NCI-H82 (cell line): ENCODE measurements around the gene WNT5A.

Experiments
- DNase-seq: peaks from one replicate; lab custom pipeline; 2025; lab: John Stamatoyannopoulos, UW

WNT5A gene

GRCh38 chr3:55481744-55482495 is 5.2 kb downstream of the WNT5A start:
- DNase-seq: peak; percentile 37

DNA sequence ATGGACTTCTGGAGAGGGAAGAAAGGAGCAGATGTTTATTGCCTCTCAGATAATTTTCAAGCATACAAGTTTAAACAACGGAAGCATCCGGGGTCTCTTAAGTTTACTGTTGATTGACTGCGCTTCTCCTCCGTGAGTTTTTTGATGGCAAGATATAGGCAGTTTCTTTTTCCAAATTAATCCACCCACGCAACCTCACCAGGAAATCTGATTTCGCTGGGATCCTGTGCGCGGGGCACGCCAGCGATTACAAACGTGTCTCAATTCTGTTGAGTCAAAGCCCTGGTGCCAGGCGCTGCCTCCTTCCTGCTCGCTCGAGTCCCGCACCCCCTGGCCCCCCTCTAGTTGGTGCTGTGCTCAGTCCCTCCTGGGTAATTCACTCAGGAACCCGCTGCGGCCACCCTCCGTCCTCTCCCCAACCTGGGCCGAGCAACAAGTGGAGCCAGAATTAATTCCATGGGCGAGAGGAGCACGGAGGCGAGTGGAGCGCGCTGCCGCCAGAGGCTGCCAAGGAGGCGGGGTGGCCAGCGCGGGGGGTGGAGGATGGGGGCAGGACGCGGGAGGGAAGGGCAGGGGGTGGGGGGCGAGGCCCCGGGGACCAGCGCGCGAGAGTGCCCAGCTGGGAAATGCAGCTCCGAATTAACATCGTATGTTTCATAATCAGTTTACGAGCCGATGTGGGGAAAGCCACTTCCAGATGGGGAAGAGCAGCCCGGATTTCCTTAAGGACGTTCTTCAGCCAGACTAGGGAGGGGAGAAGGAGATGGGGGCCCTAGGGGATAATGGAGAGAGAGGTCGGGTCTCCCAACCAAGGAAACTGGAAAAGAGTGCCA is 6.0 kb downstream of the WNT5A start:
- DNase-seq: peak; percentile 77

- no peak for DNase-seq
Observed at GRCh38 chr3:55477306-55478303, 9.5 kb downstream of the WNT5A start.

DNA sequence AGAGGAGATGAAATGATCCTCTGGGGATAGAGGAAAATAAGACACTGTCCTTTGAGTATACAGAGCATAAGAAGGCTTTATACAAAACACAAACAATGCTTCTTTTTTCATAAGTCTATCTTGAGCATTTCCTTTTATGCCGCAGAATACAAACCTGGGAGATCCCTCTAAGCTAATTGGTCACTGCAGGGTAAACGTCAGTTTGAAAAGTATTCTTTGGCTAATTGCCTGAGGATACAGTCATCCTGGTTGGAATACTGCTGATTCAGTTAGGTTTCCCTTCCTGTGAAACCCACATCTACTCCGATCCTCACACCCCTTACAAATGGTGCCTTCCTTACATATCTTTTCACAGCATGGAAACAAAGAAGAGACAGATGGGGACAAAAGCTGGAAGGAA is 10.6 kb downstream of the WNT5A start:
- DNase-seq: no peak

DNA sequence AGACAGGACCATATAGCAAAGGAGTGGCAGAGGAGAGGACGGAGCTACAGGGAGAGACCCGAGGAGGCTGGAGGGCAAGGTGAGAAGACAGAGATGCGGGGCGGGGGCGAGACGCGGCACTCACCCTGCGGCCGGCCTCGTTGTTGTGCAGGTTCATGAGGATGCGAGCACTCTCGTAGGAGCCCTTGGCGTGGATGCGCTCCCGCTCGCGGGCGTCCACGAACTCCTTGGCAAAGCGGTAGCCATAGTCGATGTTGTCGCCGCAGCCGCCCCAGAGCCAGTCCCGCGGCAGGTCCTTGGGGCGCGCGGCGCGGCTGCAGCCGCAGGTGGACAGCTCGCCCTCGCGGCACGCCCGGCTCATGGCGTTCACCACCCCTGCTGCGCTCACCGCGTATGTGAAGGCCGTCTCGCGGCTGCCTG is 12.9 kb downstream of the WNT5A start:
- no peak for DNase-seq

DNA sequence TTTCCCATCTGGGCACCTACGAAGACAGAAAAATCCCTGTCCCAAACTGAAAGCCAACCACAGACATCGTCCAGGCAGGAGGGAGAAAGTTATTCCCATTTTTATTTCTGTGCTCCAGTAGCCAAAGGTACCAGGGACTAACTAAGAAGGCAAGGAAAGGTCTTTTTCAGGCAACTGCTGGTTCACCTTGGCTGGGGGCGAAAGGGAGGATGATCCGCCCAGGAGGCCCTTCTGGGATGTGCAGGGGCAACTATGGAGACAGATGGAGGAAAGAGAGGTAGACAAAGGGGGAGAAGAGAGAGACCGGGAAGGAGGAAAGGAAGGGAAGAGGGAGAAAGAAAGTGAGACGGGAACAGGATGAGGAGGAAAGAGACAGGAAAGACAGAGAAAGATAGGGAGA is 13.3 kb downstream of the WNT5A start:
- DNase-seq: no peak

- DNase-seq: no peak
Observed at GRCh38 chr3:55471522-55472280, 15.4 kb downstream of the WNT5A start.

DNA sequence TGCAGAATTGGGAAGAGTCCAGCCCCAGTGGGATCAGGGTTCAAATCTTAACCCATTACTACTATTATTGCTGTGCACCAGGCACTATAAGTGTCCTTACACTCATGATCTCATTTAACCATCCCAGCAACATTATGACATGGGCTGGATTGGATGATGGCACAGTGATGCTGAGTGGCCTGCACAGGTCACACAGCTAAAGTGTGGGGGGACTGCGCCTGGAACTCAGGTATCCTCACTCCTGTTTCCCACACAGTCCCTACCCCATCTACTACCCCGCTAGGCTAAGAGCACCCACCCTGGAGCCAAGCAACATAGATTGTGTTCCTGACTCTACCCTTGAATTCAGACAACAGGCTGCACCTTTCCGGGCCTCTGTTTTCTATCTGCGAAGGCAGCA is 16.0 kb downstream of the WNT5A start:
- DNase-seq: no peak

DNA sequence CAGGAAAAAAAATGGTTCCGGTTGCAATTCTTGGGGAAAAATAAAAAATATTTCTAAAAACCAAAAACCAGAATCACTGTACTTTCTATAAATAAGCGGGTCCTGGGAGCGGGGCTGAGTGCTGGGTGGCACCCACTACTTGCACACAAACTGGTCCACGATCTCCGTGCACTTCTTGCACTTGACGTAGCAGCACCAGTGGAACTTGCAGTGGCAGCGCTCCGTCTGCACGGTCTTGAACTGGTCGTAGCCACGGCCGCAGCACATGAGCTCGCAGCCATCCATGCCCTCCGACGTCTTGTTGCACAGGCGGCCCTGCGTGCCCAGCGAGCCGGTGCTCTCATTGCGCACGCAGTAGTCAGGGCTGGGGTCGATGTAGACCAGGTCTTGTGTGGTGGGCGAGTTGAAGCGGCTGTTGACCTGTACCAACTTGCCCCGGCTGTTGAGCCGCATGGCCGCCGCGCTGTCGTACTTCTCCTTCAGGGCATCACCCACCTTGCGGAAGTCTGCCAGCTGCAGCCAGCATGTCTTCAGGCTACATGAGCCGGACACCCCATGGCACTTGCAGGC is 17.1 kb downstream of the WNT5A start:
- DNase-seq: no peak

DNA sequence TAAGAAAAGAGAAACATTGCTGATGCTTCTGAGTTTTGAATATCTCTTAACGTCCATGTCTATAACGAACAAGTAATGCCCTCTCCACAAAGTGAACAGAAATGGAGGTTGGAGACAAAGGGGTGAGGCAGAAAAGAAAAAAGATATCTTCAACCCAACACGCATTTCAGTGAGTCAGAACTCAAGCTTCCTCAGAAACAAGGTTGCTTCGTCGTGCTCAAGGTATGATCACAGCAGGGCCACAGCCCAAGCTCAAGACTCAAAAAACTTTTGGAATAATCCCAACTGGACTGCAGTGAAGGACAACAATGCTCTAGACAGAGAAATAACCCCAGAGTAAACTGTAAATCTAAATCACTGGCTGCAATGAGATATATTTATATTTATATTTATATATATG is 18.9 kb downstream of the WNT5A start:
- DNase-seq: no peak

- DNase-seq: peak; percentile 59
Observed at GRCh38 chr3:55467099-55467498, 20.0 kb downstream of the WNT5A start.

DNA sequence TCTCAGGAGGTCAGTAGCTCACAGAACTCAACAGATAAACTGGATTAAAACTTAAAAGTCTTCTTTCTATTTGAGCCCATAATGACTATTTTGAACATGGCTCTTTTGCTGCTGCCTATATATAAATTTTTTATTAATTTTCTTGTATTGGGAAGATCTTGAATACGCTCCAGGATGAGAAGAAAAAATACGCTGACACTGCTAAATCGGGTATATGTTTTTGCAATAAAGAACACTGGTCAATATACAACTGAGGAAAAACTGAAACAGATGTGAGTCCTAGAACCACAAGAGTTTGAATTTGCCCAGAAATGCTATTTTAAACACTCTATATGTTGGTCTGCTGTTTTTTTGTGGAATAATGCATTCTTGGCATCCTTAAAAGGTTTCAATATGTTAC is 20.6 kb downstream of the WNT5A start:
- no peak for DNase-seq

DNA sequence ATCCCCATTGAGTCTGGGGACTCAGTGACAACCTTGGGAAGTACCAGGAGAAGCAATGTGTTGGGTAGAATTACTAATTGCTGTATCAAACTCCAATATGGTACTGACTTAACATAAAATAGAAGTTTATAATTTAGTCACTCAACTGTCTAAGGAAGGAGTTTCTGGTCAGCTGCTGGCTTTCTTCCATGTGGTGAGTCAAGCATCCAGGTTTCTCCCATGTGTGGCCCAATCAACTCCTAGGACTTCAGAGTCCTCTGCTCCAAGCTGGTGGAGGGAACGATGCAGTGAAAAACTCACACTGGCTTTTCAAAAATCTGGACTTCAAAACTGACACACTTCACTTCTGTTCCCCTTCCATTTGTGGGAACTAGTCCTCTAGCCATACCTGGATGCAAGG is 25.2 kb downstream of the WNT5A start:
- DNase-seq: peak; percentile 9

- no peak for DNase-seq
Observed at GRCh38 chr3:55459838-55460237, 27.3 kb downstream of the WNT5A start.

- DNase-seq: no peak
Observed at GRCh38 chr3:55458181-55458790, 28.8 kb downstream of the WNT5A start.

DNA sequence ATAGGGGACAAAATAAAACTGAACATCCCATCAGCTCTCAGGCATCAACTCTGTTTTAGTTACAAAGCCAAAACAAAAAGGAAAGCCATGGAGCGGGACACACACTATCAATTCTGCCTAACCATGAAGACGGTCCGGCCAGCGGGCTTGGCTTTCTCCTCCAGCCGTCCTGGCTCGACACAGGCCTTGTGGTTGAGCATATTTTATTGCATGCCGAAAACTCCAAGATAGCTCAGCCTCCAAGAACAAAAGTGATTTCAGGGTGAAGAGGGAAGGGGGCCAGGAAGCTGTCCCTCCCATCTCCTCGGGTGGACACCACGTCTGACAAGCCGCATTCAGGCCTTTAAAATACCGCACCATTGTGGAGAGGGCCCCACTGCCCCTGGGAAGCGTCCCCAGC is 31.2 kb downstream of the WNT5A start:
- DNase-seq: no peak

- no peak for DNase-seq
Observed at GRCh38 chr3:55454611-55455010, 32.5 kb downstream of the WNT5A start.

DNA sequence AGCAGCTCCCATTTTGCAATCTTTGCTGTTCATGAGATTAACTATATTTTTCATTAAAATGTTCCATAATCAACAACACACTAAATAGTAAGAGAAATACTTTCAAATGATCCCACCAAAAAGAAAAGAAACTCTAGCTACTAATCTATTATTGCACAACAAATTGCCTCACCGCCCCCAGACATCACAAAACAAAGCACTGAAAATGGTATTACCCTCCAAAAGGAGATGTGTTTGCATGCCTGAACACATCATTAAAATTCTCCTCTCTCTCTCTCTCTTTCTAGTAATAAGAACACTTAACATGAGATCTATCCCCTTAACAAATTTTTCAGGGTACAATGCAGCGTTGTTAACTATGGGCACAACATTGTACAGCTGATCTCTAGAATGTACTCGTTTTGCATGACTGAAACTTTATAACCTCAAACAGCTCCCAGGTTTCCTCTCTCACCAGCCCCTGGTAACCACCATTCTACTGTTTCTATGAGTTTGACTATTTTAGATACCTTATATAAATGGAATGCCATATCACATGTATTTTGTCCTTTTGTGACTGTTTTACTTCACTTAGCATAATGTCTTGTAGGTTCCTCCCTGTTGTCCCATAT is 33.1 kb downstream of the WNT5A start:
- no peak for DNase-seq

DNA sequence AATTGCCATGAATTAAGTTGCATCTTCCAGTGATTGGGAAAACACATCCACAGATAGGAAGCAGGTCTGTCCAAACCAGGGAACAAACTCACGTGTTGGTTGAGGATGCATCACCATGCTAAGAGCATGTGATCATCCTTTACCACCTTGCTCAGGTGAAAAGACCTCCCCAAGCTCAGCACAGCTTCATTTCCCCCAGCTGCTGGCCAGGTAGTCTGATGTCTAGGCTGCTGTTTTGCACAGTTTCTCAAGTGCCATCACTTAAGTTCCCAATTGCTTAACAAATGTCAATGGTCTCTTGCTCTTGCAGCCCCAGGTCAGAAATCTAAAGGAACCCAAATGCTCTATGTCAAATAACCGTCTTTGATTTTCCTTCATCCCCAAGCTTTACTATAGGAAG is 34.2 kb downstream of the WNT5A start:
- no peak for DNase-seq

DNA sequence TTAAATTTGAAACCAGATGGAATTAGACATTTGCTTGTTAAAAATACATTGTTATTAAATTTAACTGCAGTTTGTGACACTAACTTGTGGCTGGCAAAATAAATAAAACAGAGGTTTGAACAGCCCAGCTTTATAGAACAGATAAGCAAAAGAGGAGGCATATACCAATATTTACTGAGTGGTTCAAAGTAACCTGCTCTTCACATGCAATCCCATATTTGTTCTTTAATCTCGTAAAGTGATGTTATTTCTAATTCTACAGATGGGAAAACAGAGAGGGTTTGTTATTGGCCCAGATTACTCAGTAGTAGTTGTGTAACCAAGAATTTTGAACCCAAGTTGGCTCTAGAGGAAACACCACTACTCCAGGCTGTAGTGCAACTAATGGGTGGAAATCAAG is 37.6 kb downstream of the WNT5A start:
- no peak for DNase-seq
